NCI-H1048 (cell line): ENCODE results near the gene TRIM10.
"Not testable (repeated sequence)": the region's sequence is repeated elsewhere in the genome, so short reads cannot be mapped to it uniquely, and the experiment has no call there.

Experiments
- DNase-seq: peaks from one replicate; lab custom pipeline; 2025; lab: John Stamatoyannopoulos, UW

Gene TRIM10

DNA sequence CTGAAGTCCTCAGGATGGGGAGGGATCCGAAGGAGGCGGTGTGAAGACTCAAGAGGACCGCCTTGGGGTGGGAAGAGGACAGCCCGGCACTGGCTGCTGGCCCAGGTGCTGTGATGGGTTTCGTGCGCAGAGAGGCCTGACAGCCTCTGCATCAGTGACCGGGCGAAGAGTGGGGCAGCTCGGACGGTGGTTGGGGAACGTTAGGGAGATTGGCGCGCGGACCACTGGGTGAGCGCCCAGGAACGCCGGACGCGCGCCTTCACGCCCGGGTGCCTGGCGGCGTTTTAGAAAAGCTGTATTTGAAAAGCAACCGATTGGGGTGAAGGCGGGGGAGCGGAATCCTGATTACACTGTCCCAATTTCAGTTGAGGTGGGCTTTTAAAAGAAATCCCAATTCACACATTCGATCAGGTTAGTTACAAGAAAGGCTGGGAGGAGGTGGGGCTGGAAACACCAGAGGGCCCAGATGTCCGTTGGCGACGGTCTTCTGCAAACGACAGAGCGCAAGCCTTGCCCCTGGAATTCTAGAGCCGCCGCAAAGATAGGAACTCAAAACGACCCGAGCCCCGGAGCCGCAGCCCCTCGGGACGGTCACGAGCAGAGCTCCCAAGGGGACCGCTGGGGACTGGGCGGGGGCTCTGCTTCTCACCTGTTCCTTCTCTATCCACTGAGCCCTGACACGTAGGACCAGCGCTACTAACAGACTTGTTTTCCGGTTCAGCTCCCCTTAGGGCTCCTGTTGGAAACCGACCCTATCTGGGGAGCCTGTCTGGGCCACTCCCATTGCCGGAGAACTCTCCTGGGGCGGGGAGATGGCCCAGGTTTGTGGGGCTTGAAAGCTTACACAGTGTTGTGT, 33.5 kb downstream of the TRIM10 start:
- DNase-seq, result no peak

DNA sequence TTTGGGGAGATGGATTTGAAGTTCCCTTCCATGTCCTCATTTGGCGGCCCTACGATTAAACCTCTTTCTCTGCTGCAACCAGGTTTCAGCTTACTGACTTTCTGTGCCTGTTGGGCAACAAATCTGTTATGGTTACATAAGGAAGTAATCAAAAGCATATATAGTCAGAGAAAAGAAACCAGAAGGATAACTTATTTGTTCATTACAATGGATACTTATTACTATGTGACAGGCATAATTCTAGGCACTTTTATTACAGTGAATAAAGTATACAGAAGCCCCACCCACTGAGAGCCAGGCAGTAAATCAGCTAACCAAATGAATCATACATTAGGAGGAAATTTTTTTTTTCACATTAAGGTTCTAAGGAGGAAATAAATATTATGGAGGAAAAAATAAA, 38.5 kb downstream of the TRIM10 start:
- DNase-seq, result no peak

DNA sequence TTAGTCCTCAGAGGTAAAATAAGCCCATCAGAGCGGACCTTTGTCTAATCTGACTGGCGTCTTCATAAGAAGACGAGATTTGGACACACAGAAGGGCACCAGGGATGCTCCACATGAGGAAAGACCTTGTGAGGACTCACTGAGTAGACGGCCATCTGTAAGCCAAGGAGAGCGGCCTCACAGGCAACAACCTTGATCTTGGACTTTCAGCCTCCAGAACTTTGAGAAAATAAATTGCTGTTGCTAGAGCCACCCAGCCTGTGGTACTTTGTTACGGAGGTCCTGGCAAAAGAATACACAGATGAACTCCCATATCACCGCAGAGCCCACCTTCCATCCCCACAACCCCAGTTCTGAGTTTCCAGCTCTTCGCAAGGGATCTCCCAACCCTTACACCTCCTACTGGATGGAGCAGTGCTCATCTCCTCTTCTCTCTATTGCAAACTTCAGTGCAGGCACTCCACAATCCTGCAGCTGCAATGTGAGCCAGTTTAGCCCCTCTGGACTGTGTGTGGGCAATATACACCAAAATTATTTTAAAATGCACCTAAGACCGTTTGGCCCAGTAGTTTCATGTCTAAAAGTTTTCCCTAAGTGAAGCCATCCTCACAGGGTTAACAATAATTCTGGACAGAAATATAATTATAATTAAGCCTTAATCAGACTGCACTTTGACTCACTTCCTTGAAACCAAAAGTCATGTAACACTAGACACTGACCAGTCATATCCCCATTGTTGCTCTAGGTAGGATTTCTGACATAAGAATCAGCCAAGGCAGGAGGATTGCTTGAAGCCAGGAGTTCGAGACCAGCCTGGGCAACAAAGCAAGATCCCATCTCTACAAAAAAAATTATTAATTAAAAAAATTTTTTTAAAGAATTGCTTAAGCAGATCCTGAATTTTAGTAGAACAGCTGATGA, 39.3 kb downstream of the TRIM10 start:
- DNase-seq, result no peak

DNA sequence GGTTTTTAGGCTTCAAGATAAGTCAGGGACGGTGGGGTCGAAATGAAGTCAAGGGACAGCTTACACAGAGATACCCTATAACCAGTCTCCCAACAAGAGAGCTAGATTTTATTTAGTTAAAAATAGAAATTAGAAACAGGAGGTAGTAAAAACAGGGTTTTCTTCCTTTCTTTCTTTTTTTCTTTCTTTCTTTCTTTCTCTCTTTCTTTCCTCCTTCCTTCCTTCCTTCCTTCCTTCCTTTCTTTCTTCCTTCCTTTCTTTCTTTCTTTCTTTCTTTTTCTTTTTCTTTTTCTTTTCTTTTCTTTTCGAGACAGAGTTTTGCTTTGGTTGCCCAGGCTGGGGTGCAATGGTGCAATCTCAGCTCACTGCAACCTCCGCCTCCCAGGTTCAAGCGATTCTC, 42.3 kb downstream of the TRIM10 start:
- DNase-seq, result not testable (repeated sequence)

DNA sequence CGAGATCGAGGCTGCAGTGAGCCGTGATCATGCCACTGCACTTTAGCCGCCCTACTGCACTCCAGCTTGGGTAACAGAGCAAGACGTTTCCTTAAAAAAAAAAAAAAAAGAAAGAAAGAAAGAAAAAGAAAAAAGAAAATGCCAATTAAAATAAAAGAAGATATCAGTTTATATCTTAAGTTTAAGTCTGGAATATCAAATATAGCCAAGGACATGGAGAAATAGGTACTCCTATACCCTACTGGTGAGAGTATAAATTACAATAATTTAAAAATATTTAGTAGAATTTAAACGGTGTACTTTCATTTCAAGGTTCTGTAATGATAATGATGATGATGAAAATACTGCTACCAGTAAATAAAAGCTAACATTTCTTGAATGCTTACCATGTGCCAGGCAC, 44.3 kb downstream of the TRIM10 start:
- no peak for DNase-seq

DNA sequence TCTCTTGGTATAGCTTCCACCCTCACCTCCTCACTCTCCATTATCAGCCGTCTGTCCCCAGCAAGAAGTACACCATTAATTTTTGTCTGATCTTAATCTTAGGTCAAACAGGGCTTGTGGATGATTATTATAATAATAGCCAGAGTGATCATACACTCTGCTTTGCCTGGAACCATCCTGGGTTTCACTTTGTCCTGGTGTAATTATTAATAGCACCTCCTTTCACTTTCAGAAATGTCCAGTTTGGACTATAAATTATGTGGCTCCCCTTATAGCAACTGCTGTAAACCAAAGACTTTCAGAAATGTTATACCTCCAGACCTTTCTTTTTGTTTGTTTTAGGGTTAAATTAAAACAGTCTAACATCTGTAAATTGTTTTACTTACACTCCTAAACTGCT, 47.2 kb downstream of the TRIM10 start:
- DNase-seq, result no peak

DNA sequence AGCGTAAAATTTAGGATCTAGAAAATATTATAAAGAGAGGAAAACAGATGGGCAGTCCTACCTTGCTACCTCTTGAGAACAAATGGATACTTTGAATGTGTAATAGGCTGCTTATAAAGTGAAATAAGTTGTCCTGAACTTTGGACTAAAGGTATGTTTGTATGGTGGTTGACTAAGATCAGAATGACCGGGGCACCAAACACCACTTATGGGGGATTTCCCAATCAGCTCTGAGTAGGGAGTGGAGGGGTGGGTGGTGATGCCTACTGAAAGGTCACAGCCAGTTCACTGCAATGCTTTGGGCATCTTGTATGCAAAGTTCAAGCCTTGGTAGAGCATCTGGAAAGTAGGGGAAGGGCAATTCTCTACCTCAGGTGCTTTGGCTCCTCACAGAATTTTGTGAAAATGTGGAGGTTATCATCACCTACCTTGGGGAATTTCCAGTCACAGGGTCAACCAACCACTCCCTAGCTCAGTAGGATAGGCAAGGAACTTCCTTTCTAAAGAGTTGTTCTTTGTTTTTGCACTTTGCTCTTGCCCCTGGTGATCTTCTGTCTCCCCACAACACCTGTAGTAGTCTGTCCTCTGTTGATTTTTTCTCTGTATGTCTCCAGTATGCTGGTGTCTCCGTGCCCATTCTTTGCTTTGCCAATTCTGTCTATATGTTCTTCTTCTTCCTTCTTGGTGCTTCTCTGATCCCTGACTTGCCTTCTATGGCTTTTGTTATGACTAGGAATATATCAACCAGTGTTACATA, 47.8 kb downstream of the TRIM10 start, which contains the start of gene TRIM31:
TRIM31 (minus strand) TSS at position 88 of the 757 bp plus-strand sequence. CDS start 285 bp downstream, outside the sequence.
- DNase-seq, result no peak

DNA sequence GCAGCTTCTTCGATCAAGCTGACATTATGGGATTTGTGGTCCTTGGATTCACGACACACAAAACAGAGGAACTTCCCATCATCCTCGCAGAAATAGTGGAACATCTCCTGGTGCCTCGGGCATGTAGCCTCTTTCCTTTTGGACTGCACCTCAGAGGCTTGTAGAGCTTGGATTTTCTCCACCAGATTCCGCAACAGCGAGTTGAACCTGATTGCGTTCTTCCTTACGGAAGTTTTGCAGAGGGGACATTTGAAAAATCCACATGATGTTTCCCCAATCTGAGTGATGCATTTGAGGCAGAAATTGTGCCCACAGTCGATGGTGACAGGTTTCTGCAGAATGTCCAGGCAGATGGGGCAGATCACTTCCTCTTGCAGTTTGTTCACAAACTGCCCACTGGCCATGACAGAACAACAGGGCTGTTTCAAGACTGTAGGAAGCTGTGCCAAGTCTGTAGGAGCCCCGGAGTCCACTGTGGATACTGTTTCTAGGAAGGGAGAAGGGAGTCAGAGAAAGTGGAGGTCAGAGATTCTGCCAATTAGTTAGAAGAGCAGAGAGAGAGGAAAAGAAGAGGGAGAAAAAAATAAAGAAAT, 48.5 kb downstream of the TRIM10 start:
- DNase-seq, result no peak

DNA sequence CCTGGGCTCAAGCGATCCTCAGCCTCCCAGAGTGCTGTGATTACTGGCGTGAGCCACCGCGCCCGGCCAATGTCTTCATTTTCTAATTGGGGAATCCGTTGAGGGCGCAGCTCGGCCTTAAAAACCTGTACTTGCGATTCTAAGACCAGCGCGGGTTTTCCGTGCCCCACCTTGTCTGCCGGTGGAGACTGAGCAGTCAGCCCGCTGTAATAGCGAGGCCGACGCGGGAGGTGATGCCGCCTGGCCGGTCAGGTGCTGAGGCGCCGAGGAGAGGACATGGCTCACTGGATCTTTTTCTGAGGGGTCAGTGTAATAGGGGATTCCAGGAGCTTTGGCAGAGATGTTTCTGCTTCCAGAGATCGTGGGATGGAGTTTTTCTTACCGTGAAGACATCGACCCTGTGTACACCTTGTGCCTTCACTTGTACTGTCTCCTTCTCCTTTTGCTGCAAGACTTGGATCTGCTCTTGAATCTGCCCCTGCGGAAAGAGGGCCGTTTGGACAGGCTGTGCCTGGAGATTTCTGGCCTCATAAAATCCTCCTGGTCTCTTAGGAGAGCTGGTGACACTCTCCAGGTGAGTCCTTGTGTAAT, 49.6 kb downstream of the TRIM10 start:
- DNase-seq, result no peak

DNA sequence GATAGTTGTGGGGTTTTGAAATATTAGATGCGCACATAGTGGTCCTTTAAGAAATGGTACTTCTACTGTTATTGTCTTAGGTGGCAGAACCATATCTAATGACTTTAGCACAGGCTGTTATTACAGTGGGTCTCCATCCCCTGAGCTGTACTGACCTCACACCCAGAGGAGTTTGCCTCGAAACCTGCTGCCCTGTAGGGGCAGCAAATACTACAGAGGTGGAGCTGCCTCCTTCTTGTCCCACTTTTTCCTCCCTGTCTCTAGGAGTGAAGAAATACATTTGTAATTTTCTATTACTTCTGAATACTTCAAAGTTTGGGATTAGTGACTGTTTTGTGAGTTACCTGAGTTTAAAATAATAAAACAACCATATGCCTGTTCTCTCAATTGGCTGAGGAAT, 56.4 kb downstream of the TRIM10 start:
- no peak for DNase-seq

DNA sequence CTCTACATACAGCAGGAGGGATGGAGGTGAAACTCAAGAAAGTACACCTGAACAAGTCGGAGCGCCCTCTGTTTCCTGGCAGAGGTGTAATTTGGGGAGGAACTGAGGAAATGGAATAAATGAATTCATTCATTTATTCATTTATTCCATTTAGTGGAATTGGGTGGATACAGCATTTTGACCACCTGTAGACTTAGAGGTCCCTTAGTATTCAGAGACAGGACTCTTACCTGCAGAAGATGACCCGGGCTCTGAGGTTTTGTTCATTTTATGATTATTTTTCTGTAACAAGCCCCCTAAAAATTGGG, 57.2 kb downstream of the TRIM10 start:
- DNase-seq, result no peak

DNA sequence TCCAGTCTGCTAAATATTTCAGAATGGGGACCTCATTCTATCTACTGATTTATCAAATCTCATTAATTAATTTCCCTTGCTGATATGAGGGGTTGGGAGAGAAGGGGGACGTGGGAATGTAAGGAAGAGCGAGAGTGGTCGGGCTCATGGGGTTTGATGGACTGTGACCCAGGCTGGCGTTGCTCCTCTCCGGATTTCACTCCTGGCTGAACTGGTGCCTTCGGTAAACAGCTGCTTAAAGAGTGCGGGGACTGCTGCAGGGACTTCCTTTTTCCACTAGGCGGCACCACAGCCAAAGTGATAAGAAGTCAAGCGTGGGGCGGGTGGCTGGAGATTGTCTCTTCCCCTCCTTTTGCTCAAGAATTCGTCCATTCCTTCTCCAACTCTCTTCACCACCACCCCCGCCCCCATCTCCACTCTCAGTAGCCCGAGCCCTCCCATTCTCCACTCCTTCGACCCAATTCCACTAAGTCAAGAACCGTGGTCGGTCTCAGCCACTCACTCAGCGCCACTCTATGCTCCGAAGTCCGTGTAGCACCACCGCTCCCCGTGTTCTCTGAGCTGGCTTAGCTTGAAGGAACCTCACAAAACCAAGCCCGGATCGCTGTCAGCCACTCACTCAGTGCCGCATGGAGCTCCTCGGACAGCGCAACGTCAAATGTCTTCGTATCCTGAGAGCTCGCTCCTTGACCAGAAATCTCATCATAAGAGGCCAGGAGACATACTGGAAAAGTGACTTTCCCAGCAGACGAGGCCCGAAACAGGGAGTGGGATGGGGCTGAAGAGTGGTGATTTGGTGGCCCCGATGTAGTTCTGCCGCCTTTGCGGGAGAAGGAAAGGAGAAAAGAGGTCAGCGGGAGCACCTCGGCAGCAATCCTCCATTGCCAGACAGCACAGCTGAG, 57.8 kb downstream of the TRIM10 start:
- DNase-seq, result peak; percentile 80

DNA sequence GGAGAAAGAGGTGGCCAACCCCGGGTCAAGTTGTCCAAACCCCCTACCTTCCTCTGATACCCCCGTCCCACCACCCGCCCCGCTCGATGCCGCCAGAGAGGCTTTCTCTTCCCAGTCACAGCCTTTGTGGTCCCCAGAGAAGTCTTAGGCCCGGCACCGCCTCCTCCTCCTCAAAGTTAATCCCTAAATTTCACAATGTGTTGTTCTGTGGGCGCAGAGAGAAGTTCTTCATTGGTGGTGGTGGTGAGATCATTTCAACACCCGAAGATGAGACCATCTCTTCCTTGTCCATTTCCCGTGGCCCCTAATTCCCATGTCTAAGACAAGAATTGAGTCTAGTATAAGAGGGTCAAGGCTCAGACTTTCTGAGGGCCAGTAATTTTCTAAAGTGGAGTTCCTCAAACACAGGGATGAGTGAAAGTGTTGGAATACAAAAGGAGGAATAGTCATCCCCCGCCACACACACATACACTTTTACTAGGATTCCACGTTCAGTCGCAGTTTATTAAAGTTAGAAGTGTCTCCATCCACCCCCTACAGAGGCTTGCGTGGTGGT, 58.5 kb downstream of the TRIM10 start:
- DNase-seq, result no peak
